ENCODE measurements around the gene CCDC126.
"Not testable (repeated sequence)": the region's sequence is repeated elsewhere in the genome, so short reads cannot be mapped to it uniquely, and the experiment has no call there.

Gene CCDC126, protein sequence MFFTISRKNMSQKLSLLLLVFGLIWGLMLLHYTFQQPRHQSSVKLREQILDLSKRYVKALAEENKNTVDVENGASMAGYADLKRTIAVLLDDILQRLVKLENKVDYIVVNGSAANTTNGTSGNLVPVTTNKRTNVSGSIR

DNA sequence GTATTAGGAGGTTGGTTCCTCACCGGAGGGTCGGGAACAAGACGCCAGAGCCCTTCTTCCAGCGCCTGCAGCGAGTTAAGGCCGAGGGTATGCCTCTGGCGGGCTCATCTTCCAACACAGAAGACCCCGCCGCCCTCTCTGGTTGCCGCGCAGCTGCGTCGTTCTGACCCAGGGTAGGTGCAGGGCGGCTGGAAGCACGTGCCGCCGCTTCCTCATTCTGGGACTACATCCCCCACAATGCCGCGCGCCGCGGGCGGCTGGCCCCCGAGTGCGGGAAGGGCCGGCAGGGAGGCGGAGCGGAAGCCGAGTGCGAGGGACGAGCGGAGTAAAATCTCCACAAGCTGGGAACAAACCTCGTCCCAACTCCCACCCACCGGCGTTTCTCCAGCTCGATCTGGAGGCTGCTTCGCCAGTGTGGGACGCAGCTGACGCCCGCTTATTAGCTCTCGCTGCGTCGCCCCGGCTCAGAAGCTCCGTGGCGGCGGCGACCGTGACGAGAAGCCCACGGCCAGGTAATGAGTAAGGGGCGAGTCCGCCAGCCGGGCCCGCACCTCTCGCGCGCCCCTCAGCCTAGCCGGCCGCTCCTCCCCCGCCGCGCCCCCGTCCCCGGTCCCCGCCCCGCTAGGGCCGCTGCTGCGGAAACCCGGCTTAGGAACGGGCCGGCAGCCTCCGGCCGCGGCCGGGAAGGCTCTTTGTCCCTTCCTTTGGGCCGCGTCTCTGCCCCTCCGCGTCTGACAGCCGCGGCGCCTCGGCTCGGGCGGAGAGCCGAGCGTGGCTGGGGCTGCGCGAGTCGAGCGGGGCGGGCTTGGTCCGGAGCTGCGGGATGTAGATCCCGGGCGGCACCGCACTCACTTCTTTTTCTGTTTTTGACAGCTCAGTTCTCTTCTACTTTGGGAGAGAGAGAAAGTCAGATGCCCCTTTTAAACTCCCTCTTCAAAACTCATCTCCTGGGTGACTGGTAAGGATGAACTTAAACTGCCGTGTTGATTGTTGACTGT, at the start of gene CCDC126:
TSS of gene CCDC126 (plus strand) at position 289 of the 998 bp plus-strand sequence. CDS start 13,934 bp downstream, outside the sequence.
- peak; percentile 59 to 71 (median 64) for DNase-seq

DNA sequence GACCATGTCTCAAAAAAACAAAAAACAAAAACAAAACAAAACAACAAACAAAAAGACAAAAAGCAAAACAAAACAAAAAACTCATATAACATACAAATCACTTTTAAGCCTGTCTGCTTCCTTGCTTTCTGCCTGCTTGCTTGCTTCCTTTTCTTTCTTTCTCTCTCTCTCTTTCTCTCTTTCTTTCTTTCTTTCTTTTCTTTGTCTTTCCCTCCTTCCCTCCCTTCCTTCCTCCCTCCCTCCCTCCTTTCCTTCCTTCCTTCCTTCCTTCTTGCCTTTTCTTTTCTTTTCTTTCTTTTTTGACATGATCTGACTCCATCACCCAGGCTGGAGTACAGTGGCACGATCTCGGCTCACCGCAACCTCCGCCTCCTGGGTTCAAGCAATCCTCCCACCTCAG, 49.5 kb upstream of the CCDC126 start:
- no peak for DNase-seq

DNA sequence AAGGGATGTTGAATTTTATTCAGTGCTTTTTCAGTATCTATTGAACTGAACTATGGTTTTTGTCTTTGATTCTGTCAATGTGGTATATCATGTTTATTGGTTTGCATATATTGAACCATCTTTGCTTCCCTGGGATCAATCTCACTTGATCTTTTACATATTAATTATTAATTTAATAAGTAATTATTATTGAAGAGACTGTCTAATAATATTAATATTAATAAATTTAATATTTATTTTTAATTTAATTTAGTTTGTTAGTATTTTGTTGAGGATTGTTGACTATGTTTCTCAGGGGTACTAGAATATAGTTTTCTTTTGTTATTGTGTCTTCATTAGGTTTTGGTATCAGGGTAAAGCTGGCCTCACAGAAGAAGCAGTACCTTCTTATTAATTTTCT, 38.9 kb upstream of the CCDC126 start:
- no peak for DNase-seq

DNA sequence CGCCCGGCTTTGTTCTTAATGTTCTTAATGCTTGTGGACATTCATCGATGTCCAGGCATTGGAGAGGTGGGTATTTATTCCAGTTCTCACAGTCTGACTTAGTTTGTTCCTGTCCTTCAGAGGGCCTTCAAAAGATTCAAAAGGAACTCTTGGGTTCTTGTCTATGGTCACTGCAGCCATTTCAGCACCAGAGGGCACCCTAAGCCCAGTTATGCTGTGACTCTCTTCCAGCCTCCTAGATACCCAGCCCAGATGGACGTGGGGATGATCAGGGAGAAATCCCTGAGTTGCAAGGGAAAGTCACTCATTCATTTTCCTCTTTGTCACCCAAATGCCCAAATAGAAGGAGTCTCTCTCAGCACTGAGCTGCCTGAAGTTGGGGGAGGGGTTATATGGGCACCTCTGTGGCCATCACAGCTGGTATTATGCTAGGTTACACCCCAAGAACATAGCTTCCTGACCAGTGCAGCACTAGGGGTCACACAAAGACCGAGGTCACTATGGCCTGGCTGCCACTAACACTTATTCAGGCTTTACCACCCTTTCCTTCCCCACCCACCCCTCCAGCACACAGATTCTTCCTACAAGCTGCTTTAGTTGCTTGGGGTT, 26.5 kb upstream of the CCDC126 start:
- DNase-seq: peak; percentile 16 to 46 (median 28)

DNA sequence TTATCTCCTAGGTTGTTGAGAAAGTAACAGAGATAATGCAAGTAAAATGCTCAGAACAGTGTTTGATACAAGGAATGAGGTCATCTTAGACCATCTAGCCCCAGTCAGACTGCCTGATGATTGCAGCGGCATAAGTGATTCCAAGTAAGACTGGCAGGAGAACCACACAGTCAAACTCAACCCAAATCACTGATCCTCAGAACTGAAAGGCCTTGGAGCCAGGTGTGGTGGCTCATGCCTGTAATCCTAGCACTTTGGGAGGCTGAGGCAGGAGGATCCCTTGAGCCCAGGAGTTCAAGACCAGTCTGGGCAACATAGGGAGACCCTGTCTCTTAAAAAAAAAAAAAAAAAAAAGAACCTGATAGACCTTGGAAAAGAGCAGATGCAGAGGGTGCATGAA, 15.2 kb upstream of the CCDC126 start:
- DNase-seq: not testable (repeated sequence)

DNA sequence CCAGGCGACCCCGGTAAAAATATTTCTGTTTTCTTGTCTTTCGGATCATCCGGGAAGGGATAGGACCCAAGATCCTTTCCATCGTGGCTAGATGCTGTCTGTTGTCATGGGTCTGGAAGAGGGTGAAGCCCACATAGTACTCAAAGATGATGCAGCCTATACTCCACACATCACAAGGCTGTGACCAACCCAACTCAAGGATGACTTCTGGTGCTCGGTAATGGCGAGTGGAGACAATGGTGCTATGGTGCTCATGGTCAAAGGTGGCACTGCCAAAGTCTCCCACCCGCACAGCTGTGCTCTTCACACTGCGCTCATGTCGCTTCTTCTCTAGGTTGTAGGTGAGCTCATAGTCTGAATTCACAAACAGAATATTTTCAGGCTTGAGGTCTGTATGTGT, 11.9 kb upstream of the CCDC126 start:
- DNase-seq: not testable (repeated sequence)

DNA sequence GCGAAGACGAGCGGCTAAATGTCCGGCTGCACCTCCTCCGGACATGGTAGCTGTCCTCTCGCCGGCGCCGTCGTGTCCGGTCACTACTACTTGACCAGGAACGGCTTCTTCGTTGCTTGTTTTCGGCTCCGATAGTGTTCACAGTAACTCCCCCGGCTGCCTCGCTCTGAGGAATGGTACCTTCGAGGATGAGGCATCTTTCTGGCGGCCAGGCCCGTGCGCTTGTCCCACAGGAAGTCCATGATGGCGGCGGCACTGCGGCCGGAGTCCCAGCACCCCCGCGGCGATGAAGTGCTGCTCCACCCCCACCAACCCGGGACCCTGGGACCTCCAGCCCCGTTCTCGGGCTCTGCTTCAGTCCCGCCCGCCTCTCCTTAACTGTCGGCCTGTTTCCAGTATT, 11.0 kb upstream of the CCDC126 start:
- DNase-seq: no peak

DNA sequence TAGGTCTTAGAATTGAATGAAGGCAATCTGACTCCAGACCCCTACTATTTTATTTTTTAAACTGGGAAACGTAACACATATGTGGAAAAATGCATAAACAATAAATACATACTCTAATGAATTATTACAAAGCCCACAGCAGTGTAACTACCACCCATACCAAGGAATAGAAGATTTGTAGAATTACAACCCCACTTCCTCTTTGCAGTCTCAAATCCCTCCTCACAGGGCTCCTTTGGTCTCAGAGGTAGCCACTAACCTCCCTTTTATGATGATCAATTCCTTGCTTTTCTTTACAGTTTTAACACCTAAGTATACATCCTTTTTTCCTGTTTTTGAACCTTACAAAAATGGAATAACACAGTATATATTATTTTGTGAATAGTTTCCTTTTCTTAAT, 6.7 kb upstream of the CCDC126 start:
- no peak for DNase-seq

DNA sequence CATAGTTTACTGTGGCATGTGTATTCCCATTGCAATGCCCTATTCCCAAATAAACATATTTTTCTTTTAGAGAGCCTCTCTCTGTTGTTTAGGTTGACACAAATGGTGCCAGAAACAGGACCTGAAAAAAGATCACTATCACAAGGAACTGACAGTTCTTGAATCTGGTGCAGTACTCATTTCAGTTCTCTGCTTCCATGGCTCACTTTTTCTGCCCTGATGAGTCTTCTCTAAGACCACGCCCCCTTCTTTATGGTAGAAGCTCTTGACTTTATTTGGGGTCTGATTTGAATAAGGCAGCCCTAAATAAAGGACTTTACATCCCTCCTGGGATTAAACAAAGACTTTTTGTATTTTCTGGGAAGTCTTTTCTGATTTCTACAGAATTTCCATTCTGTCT, 3.5 kb upstream of the CCDC126 start:
- no peak for DNase-seq

DNA sequence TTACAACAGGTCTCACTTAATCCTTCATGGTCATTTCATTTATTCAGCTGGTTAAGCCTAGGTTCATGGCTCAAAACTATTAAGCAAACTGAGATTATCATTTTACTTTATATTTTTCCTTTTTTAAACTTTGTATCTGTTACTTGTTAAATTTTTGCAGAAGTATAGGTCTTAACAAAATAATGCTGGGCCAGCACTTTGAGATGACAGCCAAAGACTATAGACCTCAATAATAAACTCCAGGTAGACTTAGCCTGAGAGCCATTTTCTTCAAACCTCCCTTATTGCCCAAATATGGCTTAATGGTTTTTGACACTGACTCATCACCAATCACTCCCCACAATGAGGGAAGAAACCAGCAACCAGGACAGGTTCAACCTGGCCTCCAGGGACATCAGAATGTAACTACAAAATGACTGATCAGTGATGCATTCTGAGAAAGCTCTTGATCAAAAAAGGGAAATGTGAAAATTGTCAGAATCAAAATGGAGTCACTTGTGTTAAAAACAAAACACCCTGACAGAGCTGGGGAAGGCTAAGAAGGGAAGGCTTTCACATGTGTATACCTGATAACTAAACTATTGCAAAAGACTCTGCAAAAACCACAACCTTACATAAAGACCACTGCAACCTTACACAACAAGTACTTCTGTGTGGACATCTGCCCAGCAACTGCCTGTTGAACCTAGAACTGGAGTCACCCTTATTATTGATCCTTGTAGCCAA, 2.1 kb upstream of the CCDC126 start:
- DNase-seq: no peak

DNA sequence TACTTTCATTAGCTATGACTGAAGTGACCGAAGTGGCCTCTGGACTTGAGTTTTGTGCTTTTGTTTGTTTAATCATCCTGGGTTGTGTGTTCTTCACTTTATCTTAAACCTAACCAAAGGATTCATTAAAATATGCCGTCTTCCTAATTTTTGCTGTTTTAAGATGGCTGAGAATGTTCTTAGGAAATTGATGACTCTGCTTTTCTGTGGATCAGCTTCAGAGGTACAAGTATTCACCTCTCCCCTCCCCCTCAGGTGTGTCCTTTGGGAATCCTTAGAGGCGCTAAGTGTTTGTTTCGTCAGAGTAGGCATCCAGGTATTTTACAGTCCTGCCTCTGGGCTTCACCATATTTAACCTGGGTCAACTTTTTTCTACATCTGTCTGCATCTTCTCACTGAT, 1.1 kb downstream of the CCDC126 start:
- no peak for DNase-seq

DNA sequence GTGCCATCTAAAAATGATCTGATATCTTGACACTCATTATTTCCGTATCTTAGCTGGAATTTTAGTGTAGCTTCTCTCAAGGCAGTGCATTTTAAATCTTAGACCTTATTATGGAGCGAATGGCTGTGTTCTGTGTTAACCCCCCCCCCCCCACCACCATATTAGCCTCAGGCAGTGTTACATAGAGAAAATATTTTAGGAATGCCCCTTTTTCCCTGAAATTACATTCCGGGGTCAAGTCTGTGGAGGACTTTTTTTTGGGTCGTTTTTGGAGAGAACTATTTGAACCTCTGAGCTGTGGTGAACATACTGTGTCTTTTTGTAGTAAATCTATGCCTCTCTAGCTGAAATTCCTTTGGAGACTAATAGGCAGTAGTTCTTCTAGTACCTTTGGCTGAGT, 3.1 kb downstream of the CCDC126 start:
- DNase-seq: no peak

DNA sequence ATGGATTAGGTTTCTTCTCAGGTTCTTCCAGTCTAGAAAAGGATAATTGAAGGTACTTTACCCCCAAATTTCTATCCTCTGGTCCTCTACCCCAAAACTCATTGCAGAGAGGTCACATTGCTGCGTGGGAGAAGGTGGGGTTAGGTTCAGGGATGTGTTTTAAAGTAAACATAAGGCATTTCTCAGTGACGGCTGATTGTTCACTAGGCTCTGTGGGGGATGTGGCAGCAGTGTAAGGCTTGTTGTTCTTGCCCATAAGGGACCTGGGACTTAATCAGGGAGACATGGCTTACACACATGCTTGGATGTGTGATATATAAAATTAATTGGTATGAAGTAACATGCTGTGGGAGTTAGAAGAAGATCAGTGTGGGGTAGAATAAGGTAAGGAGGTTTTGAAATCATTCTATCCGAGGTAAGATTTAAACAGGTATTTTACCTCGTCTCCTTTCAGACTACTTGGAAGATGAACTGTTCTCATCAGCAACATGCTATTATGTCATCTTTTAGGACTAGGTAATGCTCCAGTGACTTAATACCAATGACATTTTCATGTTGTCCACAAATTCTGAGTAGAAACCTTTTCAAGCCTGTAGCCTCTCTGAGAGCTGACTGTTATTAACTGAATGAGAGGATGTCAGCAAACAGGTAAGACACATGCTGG, 6.6 kb downstream of the CCDC126 start:
- DNase-seq: no peak

DNA sequence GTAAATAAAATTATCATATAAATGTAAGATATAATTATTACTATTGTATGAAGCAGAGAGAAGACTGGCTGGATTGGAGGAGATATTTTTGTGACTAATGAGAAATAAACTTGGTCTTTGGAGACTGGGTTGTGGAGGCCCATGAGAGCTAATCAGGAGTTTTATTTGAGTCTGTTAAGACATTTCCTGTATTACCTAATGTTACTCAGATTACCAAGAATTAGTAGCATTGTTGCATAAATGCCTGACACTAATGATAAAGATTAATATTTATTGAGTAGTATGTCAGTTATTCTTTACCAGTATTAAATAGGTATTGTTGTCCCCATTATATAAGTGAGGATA, 7.1 kb downstream of the CCDC126 start:
- DNase-seq: no peak

DNA sequence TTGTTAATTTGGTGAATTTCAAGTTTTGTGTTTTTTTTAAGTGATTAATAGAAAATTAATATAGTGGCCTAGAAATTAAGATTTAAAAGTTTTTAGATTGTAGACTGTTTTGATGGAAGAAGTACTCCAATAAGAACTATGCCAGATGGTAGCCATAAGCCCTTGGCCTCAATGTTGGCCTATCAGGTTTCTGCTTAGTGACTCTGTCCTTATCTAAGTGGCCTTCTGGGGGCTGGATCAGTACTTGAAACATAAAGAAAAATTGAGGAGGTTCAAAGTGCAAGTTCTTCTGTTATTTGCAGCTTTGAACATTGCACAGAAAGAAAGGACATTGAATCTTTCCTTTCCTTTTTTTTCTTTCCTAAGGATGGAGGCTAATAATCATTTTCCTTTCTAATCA, 9.9 kb downstream of the CCDC126 start:
- DNase-seq: no peak

DNA sequence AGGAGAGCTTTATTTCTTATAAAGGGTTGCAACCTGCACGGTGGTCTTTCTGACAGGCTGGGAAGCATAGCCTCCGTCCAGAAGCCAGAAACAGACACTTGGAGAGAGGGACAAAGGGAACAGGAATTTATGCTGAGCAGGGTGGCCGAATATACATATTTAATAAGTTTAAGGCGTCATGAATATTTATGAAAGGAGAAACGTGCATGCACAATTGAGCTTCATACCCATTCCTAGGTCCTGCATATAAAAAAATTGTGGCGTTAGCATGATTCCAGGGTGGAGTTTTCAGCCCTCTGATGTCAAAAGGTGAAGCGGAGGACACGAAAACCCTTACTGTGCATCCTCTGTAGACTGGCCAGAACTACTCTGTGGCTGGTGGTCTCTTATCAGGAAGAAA, 10.7 kb downstream of the CCDC126 start:
- DNase-seq: no peak

DNA sequence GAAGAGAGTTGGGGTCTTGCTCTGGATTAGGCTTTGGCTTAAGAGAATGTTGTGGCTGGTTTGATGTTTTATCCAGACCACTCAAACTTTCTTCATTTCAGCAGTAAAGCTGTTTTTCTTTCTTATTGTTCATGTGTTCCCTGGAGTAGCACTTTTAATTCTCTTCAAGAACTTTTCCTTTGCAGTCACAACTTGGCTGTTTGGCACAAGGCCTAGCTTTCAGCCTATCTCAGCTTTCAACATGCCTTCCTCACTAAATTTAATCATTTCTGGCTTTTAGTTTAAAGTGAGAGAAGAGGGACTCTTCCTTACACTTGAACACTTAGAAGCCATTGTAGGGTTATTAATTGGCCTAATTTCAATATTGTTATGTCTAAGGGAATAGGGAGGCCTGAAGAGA, 18.1 kb downstream of the CCDC126 start:
- DNase-seq: no peak

DNA sequence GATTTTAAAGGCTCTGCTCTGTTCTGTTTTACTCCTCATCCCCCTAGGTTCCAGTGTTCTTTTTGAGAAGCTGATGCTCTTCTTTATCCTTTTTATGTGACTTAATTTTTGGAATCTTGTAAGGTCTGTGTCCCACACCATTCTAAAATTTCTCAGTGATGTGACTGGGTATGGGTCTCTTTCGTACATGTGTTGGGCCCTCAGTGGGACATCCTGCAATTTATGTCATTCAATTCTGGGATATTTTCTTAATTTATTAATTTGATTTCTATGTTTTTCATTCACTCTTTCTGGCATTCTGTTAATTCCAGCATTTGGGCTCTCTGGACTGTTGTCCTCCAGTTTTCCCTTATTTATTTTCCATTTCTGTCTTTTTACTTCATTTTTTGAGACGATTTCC, 19.4 kb downstream of the CCDC126 start:
- no peak for DNase-seq

DNA sequence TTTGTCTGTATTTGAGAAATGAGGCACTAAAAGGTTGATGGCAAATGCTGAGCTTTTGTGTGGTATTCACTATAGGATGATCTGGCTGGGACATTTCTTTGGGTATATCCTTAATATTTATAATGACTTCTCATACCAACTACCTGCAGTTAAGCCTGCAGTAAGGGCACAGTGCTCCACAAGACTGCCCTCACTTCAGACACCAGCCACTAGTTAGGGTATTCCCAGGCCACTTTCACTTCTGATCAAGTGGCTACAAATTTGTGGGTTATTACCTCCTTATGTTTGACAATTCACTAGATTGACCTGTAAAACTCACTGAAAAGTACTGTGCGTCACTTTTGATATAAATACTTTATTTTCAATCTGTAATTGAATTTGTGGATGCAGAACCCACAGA, 20.3 kb downstream of the CCDC126 start:
- no peak for DNase-seq

DNA sequence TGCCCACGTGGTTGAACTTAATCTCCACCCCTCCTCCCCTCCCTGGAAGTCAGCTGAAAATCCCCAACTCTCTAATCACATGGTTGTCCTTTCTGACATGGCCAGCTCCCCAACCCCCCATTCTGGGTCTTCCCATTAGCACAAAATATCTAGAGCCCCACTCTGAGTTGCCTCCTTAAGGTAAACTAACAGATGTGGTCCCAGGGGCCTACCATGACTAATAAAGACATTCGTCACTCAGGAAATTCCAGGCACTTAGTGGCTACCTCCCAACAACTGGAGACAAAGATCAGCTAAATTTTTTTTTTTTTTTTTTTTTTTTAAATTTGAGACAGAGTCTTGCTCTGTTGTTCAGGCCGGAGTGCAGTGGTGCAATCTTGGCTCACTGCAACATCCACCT, 21.1 kb downstream of the CCDC126 start:
- DNase-seq: no peak

DNA sequence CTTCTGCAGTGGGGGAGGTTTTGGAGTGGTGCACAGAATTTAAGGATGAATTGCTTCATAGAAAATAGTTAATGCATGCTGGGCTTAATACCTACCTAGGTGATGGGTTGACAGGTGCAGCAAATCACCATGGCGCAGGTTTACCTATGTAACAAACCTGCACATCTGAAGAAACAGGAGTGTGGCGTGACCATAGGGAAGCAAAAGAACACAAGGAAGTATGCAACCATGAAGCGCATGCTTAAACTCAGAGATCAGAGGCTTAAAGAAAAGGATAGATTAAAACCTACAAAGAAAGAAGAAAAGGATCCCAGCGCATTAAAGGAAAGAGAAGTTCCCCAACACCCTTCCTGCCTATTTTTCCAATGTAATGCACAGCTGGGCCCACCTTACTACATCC, 22.0 kb downstream of the CCDC126 start:
- no peak for DNase-seq

DNA sequence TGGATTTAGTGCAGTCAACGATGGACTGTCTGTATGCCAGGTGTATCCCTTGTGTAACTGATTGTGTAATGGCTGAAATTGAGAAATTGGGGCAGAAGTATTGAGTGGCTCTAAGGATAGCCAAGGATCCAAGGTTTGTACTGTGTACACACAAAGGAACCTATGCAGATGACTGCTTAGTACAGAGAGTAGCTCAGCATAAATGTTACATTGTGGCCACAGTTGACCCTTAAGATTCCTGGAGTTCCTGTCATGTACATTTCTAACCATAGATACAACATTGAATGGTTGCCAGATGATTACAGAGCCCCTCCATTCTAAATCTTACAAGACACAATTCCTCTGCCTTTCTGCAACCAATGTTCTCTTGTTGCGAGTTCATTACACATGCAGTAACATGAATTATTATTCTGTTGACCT, 25.3 kb downstream of the CCDC126 start:
- no peak for DNase-seq

DNA sequence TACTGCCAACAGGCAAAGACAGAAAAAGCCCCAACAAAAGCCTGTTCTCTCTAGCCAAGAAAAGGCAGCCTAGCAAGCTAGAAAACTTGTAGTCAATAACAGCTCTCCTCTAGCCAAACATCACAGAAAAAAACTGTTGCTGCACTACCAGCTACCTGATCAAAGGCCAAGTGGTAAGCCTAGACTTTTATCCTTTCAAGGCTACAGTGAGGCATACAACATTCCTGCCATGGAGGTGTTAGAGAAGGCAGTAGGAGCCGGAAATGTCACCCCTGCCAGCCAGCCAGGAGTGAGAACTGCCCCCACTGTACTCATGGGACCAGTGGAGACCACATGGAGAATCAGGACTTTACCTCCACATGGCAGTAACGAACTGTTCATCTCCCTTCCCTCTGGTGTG, 31.2 kb downstream of the CCDC126 start:
- DNase-seq: no peak

Data from activated CD4-positive, CD25-positive, alpha-beta regulatory T cell (primary cell).